ENCODE results near the gene ANKRD13A. TPM values are rescaled to one million over a fixed set of nuclear protein-coding genes. Genes with fewer than 3 reads are reported as not detected.

Gene ANKRD13A
- total and polyA plus RNA-seq, 2 of the 8 experiments (the other 6 are each of a cell fraction or from before 2014, with no cell fraction given), result 16.8 to 21.4 TPM

DNA sequence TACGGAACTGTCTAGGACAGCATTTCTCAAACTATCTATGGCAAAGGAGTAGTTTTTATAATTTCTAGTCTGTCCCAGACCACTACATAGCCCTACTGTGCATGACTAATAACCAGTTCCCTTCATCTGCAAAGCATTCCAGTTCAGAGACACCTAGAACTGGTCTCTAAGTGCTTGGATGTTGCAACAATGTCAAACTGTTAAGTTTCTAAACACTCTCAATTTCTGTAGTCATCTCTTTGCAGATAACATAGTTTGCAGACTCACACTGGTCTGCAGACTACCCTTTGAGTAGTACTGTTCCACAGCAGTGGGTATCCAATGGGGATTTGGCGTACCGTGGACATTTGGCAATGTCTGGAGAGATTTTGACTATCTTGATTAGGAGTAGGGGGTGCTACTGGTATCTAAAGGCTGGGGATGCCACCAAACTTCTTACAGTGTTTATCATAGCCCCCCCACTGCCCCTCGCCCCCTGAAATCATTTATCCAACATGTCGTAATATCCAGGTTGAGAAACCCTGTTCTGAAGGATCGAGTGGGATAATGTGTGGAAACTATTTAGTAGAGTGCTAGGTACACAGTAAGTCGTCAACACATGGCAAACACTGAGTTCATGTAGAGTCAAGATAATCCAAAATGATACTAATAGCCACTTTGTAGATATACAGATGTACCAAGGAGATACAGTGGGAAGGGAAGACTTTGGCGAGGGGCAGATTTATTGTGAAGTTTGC is 47.4 kb downstream of the ANKRD13A start:
- Histone ChIP-seq H2BK12ac (ENCODE audit: low read depth, low read length) (no peak overlapping the region), H3K27me3 (replicated peaks in 1 of 4; ENCODE audit: control insufficient read depth in 3 of 4, extremely low read depth in 1 of 4, insufficient read depth in 3 of 4, low read length in 3 of 4) (no peaks in the 10 kb centered on the region), H4K8ac (ENCODE audit: extremely low read depth, insufficient read depth, low read length) (no peak overlapping the region), H3K4ac (replicated peaks; ENCODE audit: insufficient read length, low read depth, low read length) (no peak overlapping the region), H3K9ac (replicated peaks in 1 of 4; ENCODE audit: extremely low read depth in 1 of 4, low read depth in 3 of 4, low read length in 3 of 4) (no peak overlapping the region), H3K79me1 (ENCODE audit: low read depth, low read length) (peaks cover 5% of the 10 kb centered on the region; the same call in 1 of the 2 replicates), H3K79me2 (ENCODE audit: control insufficient read depth in 1 of 2, insufficient read depth in 2 of 2, low read length in 2 of 2) (peaks cover 0 to 12% of the 10 kb centered on the region in 2 experiments; a peak in 2 of 4 replicates), H3K9me3 (ENCODE audit: insufficient read depth in 2 of 2, low read depth in 1 of 2, low read length in 1 of 2) (no peaks in the 10 kb centered on the region), H2AFZ (ENCODE audit: low read length) (no peak overlapping the region), H3K4me1 (replicated peaks in 1 of 4; ENCODE audit: control insufficient read depth in 3 of 4, insufficient read depth in 4 of 4, low read length in 3 of 4) (no peaks in the 10 kb centered on the region; a peak in 2 of 7 replicates), H4K91ac (replicated peaks; ENCODE audit: insufficient read length, low read length) (no peak overlapping the region), H2BK20ac (ENCODE audit: low read length) (no peak overlapping the region), H2AK5ac (ENCODE audit: low read depth, low read length) (no peak overlapping the region), H2BK5ac (ENCODE audit: low read depth, low read length) (no peak overlapping the region), H3K4me2 (ENCODE audit: insufficient read depth in 1 of 2, low read depth in 2 of 2, low read length in 2 of 2) (no peak overlapping the region; a peak in 1 of 4 replicates), H3K14ac (ENCODE audit: insufficient read length) (no peak overlapping the region), H3K36me3 (ENCODE audit: control insufficient read depth in 2 of 4, insufficient read depth in 4 of 4, low read length in 3 of 4) (peaks cover 0 to 8% (median 3%) of the 10 kb centered on the region in 4 experiments; a peak in 2 of 8 replicates), H3K27ac (ENCODE audit: low read depth, low read length) (no peak overlapping the region), H3K23me2 (ENCODE audit: low read depth, low read length) (peaks cover 4% of the 10 kb centered on the region; the same call in 1 of the 2 replicates), H4K5ac (ENCODE audit: insufficient read length, low read depth, low read length) (no peak overlapping the region), H3K4me3 (ENCODE audit: extremely low read depth in 1 of 4, insufficient read depth in 2 of 4, low read depth in 3 of 4, low read length in 4 of 4) (no peak overlapping the region), H3K18ac (ENCODE audit: extremely low read depth, low read length) (no peak overlapping the region), H3K23ac (ENCODE audit: insufficient read length) (no peak overlapping the region), H2BK15ac (ENCODE audit: low read length) (no peak overlapping the region), H3K56ac (replicated peaks; ENCODE audit: insufficient read length, low read depth, low read length) (no peak overlapping the region), H4K20me1 (replicated peaks in 1 of 2; ENCODE audit: control insufficient read depth in 1 of 2, insufficient read depth in 2 of 2, low read length in 2 of 2) (no peaks in the 10 kb centered on the region), H2BK120ac (replicated peaks; ENCODE audit: low read depth, low read length) (no peak overlapping the region)
- 87% methylated on average over 8 of the region's 8 CpGs; no CpG with 5 or more reads in 1 of the 2 experiments for WGBS, 2 experiments (ENCODE audit: extremely low coverage in 1 of 2, insufficient coverage in 1 of 2, insufficient read length in 1 of 2, insufficient replicate concordance in 2 of 2, low coverage in 1 of 2, low lambda C conversion rate in 2 of 2, missing lambda C conversion rate in 1 of 2)
- ChIA-PET POLR2A (ENCODE audit: partially characterized antibody) (no interaction called here), CTCF (ENCODE audit: partially characterized antibody) (interaction anchor here (0.6 kb wide), 2 partner anchors 36 to 56 kb away, joined by 3 to 4 read pairs; no protein-coding TSS in a partner anchor)
- FAIRE-seq (no peak), DNase-seq (ENCODE audit: low read depth in 1 of 2, low spot score in 2 of 2) (no peak)
- TF ChIP-seq HDAC6 (IDR thresholded peaks at IDR 0.05; ENCODE audit: low read depth, low read length), result no peak
- TF ChIP-seq RXRA (IDR thresholded peaks at IDR 0.05; ENCODE audit: insufficient read depth, low read depth, low read length), result no peak

Data from H1 (cell line).